Parathyroid adenoma (tissue), 2 donors: ENCODE results near the gene TLCD2.
"Not testable (repeated sequence)": the region's sequence is repeated elsewhere in the genome, so short reads cannot be mapped to it uniquely, and the experiment has no call there.

Experiments
- H2AFZ ChIP-seq: fragments of 300-600 bp; sonication (generic); one replicate; pipeline ENCODE4 v1.7.0; 2017; ENCODE audit warnings: antibody characterized with exemption, mild to moderate bottlenecking
- H3K27ac ChIP-seq: fragments of 300-600 bp; sonication (generic); one replicate; pipeline ENCODE4 v1.7.0; 2017
- H3K27me3 ChIP-seq: fragments of 300-600 bp; sonication (generic); one replicate; pipeline ENCODE4 v1.7.0; 2017; ENCODE audit warnings: low read length; ENCODE audit not compliant: control insufficient read depth, insufficient read depth
- H3K36me3 ChIP-seq: fragments of 300-600 bp; sonication (generic); one replicate; pipeline ENCODE4 v1.7.0; 2017; ENCODE audit warnings: low read length; ENCODE audit not compliant: control insufficient read depth, insufficient read depth
- H3K4me1 ChIP-seq: fragments of 300-600 bp; sonication (generic); one replicate; pipeline ENCODE4 v1.7.0; 2017; ENCODE audit warnings: control low read depth
- H3K4me2 ChIP-seq: fragments of 300-600 bp; sonication (generic); one replicate; pipeline ENCODE4 v1.7.0; 2017; ENCODE audit warnings: low read length
- H3K4me3 ChIP-seq: fragments of 300-600 bp; sonication (generic); one replicate; pipeline ENCODE4 v1.7.0; 2017; ENCODE audit warnings: low read depth, low read length
- H3K79me2 ChIP-seq: fragments of 300-600 bp; sonication (generic); one replicate; pipeline ENCODE4 v1.7.0; 2017; ENCODE audit warnings: control low read depth
- H3K9ac ChIP-seq: fragments of 300-600 bp; sonication (generic); one replicate; pipeline ENCODE4 v1.7.0; 2017; ENCODE audit warnings: mild to moderate bottlenecking
- H3K9me3 ChIP-seq: fragments of 300-600 bp; sonication (generic); one replicate; pipeline ENCODE4 v1.7.0; 2017; ENCODE audit warnings: low read length; ENCODE audit not compliant: control insufficient read depth
- TF ChIP-seq, protein P1 (sequence below): fragments of 300-600 bp; sonication (generic); IDR thresholded peaks from one replicate; pipeline ENCODE4 v1.7.0; 2017; ENCODE audit warnings: antibody characterized with exemption, mild to moderate bottlenecking
- donor health status: primary hyperparathyroidism.

TLCD2 gene

DNA sequence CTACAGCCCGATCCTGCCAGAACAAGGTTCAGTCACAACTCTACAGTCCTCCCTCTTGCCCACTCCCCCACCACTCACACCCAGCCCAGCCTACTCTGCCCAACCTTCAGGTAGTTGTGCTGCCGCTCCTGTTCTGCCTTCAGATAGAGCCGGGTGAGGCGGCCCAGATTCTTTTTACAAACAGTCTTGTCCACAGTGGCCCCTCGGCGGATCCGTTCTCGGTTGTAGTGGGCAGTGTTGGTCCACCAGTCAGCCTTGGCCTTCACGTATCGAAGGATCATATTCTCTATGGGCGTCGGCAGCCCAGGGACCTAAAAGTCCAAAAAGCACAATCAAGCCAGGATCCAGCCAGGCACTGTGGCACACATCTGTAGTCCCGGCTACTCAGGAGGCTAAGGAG, 33.8 kb downstream of the TLCD2 start:
- Histone ChIP-seq H3K4me3 (no peak overlapping the region), H3K4me1 (no peaks in the 10 kb centered on the region), H3K36me3 (no peaks in the 10 kb centered on the region), H3K79me2 (peaks cover 53% of the 10 kb centered on the region), H3K9me3 (no peaks in the 10 kb centered on the region), H3K9ac (no peak overlapping the region), H3K4me2 (no peak overlapping the region), H3K27me3 (no peaks in the 10 kb centered on the region), H2AFZ (no peak overlapping the region), H3K27ac (no peak overlapping the region)
- TF ChIP-seq, protein P1, sequence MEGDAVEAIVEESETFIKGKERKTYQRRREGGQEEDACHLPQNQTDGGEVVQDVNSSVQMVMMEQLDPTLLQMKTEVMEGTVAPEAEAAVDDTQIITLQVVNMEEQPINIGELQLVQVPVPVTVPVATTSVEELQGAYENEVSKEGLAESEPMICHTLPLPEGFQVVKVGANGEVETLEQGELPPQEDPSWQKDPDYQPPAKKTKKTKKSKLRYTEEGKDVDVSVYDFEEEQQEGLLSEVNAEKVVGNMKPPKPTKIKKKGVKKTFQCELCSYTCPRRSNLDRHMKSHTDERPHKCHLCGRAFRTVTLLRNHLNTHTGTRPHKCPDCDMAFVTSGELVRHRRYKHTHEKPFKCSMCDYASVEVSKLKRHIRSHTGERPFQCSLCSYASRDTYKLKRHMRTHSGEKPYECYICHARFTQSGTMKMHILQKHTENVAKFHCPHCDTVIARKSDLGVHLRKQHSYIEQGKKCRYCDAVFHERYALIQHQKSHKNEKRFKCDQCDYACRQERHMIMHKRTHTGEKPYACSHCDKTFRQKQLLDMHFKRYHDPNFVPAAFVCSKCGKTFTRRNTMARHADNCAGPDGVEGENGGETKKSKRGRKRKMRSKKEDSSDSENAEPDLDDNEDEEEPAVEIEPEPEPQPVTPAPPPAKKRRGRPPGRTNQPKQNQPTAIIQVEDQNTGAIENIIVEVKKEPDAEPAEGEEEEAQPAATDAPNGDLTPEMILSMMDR, result no peak

DNA sequence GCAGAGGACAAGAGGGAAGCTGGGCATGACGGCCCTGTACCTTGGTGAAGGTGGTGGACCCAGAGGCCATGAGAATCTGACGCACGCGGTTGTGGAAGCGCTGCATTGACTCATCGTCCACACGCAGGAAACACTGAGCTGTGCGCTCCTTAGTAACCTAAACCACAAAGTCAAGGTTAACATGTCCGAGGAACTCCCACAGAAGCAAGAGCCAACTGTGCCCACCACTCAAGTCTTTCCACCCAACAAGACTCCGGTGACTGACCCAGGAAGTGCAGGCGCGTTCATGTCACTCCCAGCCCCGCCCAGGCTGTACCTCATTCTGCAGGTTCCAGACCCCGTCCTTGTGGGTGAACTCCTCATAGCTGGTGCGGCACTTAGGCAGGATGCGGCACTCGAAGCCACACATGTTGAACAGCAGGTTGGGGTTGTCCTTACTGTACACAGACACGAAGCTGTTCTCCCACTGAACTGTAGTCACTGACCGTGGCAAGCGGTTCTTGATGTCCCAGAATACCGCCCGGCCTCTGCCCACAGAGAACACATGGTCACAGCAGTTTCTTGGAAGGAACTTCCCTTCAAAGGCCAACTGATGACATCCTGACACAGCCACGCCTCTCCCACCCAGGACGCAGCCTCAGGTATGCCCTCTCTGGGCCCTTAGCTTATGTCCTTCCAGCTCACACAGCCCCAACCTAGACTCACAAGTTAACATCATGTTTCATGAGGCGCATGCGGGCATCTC, 37.0 kb downstream of the TLCD2 start:
- H3K27ac ChIP-seq, result no peak overlapping the region
- no peaks in the 10 kb centered on the region for H3K36me3 ChIP-seq
- no peaks in the 10 kb centered on the region for H3K4me1 ChIP-seq
- H3K4me2 ChIP-seq, result no peak overlapping the region
- H3K4me3 ChIP-seq, result no peak overlapping the region
- H2AFZ ChIP-seq, result no peak overlapping the region
- no peak overlapping the region for H3K9ac ChIP-seq
- H3K79me2 ChIP-seq, result peaks cover 48% of the 10 kb centered on the region
- TF ChIP-seq, protein P1, result no peak
- no peaks in the 10 kb centered on the region for H3K27me3 ChIP-seq
- H3K9me3 ChIP-seq, result no peaks in the 10 kb centered on the region

DNA sequence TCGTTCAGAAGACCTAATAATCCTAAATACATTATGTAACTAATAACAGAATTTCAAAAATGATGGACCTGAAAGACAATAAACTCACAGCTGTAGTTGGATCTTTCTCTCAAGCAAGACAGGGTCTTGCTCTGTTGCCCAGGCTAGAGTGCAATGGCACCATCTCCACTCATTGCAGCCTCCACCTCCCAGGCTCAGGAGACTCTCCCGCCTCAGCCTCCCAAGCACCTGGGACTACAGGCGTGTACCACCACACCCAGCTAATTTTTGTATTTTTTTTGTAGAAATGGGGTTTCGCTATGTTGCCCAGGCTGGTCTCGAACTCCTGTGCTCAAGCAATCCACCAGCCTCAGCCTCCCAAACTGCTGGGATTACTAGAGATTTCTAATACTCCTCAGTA, 46.2 kb downstream of the TLCD2 start:
- H3K4me3 ChIP-seq, H3K9me3 ChIP-seq, H3K4me2 ChIP-seq, H3K9ac ChIP-seq, H3K36me3 ChIP-seq, H3K27me3 ChIP-seq, H3K27ac ChIP-seq, H3K4me1 ChIP-seq, H2AFZ ChIP-seq: not testable (repeated sequence)
- H3K79me2 ChIP-seq, result peaks cover 19% of the 10 kb centered on the region

DNA sequence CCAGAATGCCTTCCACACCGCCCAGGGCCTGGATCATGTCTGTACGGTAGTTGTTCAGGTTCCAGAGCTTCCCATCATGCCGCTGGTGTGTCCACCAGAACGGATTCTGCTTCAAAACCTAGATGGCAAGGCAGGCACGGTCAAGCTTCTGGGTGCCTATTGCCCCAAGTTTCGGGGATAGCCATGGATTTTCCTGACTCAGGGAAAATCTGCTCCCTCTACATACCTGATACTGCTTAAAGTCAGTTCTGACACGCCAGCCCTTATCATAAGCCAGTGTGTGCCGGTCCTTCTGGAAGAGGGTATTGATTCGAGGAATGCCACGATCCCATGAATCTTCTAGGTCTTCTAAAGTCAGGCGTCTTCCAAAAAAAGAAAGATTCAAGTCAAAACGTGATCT, 49.1 kb downstream of the TLCD2 start:
- Histone ChIP-seq H3K36me3 (no peaks in the 10 kb centered on the region), H3K4me3 (no peak overlapping the region)
- TF ChIP-seq, protein P1, result no peak

DNA sequence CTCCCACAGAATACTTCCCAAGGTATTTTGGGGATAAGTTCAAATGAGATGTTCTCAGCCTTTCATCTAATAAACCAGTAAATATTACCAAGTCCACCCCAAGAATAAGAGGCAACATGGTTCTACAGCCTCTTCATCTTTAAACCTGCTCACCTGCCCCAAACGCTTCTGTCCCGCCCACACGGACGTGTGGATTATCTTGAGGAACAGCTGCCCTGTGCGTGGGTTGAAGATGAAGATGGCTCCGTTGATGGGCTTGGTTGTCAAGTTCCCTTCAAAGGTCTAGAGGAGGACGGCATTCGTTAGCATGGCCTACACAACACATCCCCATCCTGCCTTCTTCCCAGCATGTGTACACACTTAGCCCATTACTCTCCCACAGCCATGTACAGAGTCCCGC, 52.1 kb downstream of the TLCD2 start:
- Histone ChIP-seq H3K27ac (no peak overlapping the region), H3K36me3 (no peaks in the 10 kb centered on the region), H3K9me3 (no peaks in the 10 kb centered on the region), H3K79me2 (peaks cover 10% of the 10 kb centered on the region), H3K27me3 (no peaks in the 10 kb centered on the region), H3K4me2 (no peak overlapping the region), H2AFZ (no peak overlapping the region), H3K4me1 (no peaks in the 10 kb centered on the region), H3K4me3 (no peak overlapping the region), H3K9ac (no peak overlapping the region)
- TF ChIP-seq, protein P1, result no peak

More for the DNA sequence above, 49.1 kb downstream of the TLCD2 start:
- Histone ChIP-seq H3K79me2 (peaks cover 10% of the 10 kb centered on the region), H3K27me3 (no peaks in the 10 kb centered on the region), H3K4me1 (no peaks in the 10 kb centered on the region), H3K9me3 (no peaks in the 10 kb centered on the region), H3K4me2 (no peak overlapping the region), H3K27ac (no peak overlapping the region), H3K9ac (no peak overlapping the region), H2AFZ (no peak overlapping the region)
